Karpas-422 (cell line): ENCODE measurements around the gene FBXL13. TPM values are rescaled to one million over a fixed set of nuclear protein-coding genes. Genes with fewer than 3 reads are reported as not detected.
"Not testable (repeated sequence)": the region's sequence is repeated elsewhere in the genome, so short reads cannot be mapped to it uniquely, and the experiment has no call there.

Experiments
- DNase-seq: peaks from one replicate; pipeline ENCODE4 v3.0.0-alpha.2; 2015
- H2AFZ ChIP-seq: fragments of 200-600 bp; sonication (generic); 2 replicates; pipeline ENCODE4 v1.6.1; 2014; ENCODE audit warnings: antibody characterized with exemption, low read length, mixed read lengths
- H3K27ac ChIP-seq: fragments of 200-600 bp; sonication (generic); 2 replicates; pipeline ENCODE4 v1.5.1; 2014; ENCODE audit warnings: mild to moderate bottlenecking, low read length, moderate library complexity
- H3K27me3 ChIP-seq: fragments of 200-600 bp; sonication (generic); 2 replicates; pipeline ENCODE4 v1.6.1; 2014; ENCODE audit warnings: low read length, mixed read lengths
- H3K36me3 ChIP-seq: fragments of 200-600 bp; sonication (generic); 2 replicates; pipeline ENCODE4 v1.6.1; 2014; ENCODE audit warnings: low read length, mixed read lengths; ENCODE audit not compliant: insufficient read depth
- H3K4me1 ChIP-seq: fragments of 200-600 bp; sonication (generic); 2 replicates; pipeline ENCODE4 v1.6.1; 2014; ENCODE audit warnings: mild to moderate bottlenecking, low read length, mixed read lengths
- H3K4me2 ChIP-seq: fragments of 200-600 bp; sonication (generic); 2 replicates; pipeline ENCODE4 v1.6.1; 2014; ENCODE audit warnings: low read length, low read depth, mild to moderate bottlenecking; ENCODE audit not compliant: poor library complexity, severe bottlenecking
- H3K4me3 ChIP-seq: fragments of 200-600 bp; sonication (generic); 2 replicates; pipeline ENCODE4 v1.5.1; 2014; ENCODE audit warnings: mild to moderate bottlenecking, antibody characterized with exemption, low read length, mixed read lengths
- H3K79me2 ChIP-seq: fragments of 200-600 bp; sonication (generic); 2 replicates; pipeline ENCODE4 v1.6.1; 2014; ENCODE audit warnings: mild to moderate bottlenecking, low read length, mixed read lengths
- H3K9ac ChIP-seq: fragments of 200-600 bp; sonication (generic); 2 replicates; pipeline ENCODE4 v1.6.0; 2014; ENCODE audit warnings: low read length
- H3K9me2 ChIP-seq: fragments of 200-600 bp; sonication (generic), shearing (Covaris generic); replicated peaks from 2 replicates; pipeline ENCODE4 v1.6.0; 2014; ENCODE audit warnings: mild to moderate bottlenecking, low read length, moderate library complexity; ENCODE audit not compliant: insufficient read depth
- H3K9me3 ChIP-seq: fragments of 300-700, 200-600 bp; sonication (generic); 2 replicates; pipeline ENCODE4 v1.6.1; 2014; ENCODE audit warnings: low read length, mixed read lengths
- H4K20me1 ChIP-seq: fragments of 200-600 bp; sonication (generic); 2 replicates; pipeline ENCODE4 v1.6.1; 2014; ENCODE audit warnings: mild to moderate bottlenecking, antibody characterized with exemption, low read length, low read depth; ENCODE audit not compliant: insufficient read depth
- total RNA-seq: library from RNA; depleted of rRNA; stranded (reverse); fragments of >200 nt; shearing (Covaris generic); gene quantifications from 2 replicates; pipeline ENCODE4 v1.2.3, GENCODE V29; 2014; ENCODE audit warnings: low replicate concordance

FBXL13 gene
- total RNA-seq, 1 experiment from 2014 or later, result 4.2 TPM

DNA sequence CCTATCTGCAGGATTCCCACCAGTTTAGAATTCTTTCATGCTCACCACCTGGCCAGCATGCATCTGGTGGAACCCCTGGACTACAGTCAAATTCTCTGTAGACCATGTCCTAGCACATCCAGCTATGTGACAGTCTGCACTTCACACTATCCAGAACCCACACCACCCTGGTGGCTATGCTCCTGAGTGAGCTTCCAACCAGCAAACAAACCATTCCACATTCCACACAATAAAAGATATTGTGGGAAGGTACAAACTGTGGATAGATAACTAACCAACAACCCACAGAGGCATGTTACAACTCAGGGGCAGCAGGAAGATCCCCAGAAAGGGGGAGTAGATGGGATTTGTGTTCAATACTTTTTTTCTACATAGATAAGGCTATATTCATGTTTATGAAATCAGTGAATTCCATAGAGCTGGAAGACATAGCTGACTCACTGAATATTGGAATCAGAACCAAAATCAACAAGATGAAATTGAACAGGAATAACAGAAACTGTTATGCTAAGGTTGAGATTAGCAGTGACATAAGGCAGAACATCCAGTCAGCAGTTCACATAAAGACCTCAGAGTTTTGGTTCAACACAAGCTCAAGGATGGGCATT is 89.3 kb downstream of the FBXL13 start:
- H3K9me3 ChIP-seq, result no peaks in the 10 kb centered on the region
- H3K79me2 ChIP-seq, result no peaks in the 10 kb centered on the region
- no peaks in the 10 kb centered on the region for H3K9me2 ChIP-seq
- no peak overlapping the region for H3K4me2 ChIP-seq
- no peaks in the 10 kb centered on the region for H3K27me3 ChIP-seq
- no peaks in the 10 kb centered on the region for H4K20me1 ChIP-seq
- H3K4me1 ChIP-seq, result no peaks in the 10 kb centered on the region
- no peak overlapping the region for H2AFZ ChIP-seq
- H3K36me3 ChIP-seq, result no peaks in the 10 kb centered on the region
- DNase-seq, result no peak
- H3K9ac ChIP-seq, result no peak overlapping the region
- no peak overlapping the region for H3K27ac ChIP-seq
- H3K4me3 ChIP-seq, result no peak overlapping the region

DNA sequence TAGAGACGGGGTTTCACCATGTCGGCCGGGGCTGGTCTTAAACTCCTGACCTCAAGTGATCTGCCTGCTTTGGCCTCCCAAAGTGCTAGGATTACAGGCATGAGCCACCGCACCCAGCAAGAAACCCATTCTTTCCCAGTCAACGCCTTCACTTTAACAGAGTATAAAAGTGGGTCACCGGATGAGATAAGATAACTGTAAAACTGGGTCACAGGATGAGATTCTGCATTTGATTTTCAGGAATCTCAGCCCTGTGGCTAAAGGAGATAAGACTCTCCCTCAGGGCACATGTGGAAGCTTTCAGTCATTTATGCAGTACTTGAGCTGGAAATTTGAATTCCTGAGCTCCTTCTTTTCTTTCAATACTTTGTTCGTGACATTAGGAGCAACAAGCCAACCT is 91.0 kb downstream of the FBXL13 start:
- no peak overlapping the region for H3K4me3 ChIP-seq
- no peak overlapping the region for H3K27ac ChIP-seq
- no peaks in the 10 kb centered on the region for H3K79me2 ChIP-seq
- DNase-seq, result no peak
- H4K20me1 ChIP-seq, result no peaks in the 10 kb centered on the region
- no peak overlapping the region for H3K9ac ChIP-seq
- no peaks in the 10 kb centered on the region for H3K9me2 ChIP-seq
- H3K9me3 ChIP-seq, result no peaks in the 10 kb centered on the region
- H2AFZ ChIP-seq, result no peak overlapping the region
- no peaks in the 10 kb centered on the region for H3K4me1 ChIP-seq
- no peaks in the 10 kb centered on the region for H3K36me3 ChIP-seq
- H3K27me3 ChIP-seq, result no peaks in the 10 kb centered on the region
- H3K4me2 ChIP-seq, result no peak overlapping the region

- Histone ChIP-seq H3K79me2 (no peaks in the 10 kb centered on the region), H3K27ac (no peak overlapping the region), H3K27me3 (no peaks in the 10 kb centered on the region), H3K4me3 (no peak overlapping the region), H3K9me3 (no peaks in the 10 kb centered on the region), H3K9me2 (no peaks in the 10 kb centered on the region), H4K20me1 (no peaks in the 10 kb centered on the region), H2AFZ (no peak overlapping the region), H3K36me3 (no peaks in the 10 kb centered on the region), H3K4me2 (no peak overlapping the region), H3K4me1 (no peaks in the 10 kb centered on the region), H3K9ac (no peak overlapping the region)
- no peak for DNase-seq
Measured at GRCh38 chr7:102982235-102982634, 92.4 kb downstream of the FBXL13 start.

GRCh38 chr7:102981451-102981850 is 93.1 kb downstream of the FBXL13 start:
- Histone ChIP-seq H3K4me2 (no peak overlapping the region), H3K36me3 (no peaks in the 10 kb centered on the region), H4K20me1 (no peaks in the 10 kb centered on the region), H2AFZ (no peak overlapping the region), H3K9me3 (no peaks in the 10 kb centered on the region), H3K4me3 (no peak overlapping the region), H3K9ac (no peak overlapping the region), H3K4me1 (no peaks in the 10 kb centered on the region), H3K27me3 (no peaks in the 10 kb centered on the region), H3K9me2 (no peaks in the 10 kb centered on the region), H3K79me2 (no peaks in the 10 kb centered on the region), H3K27ac (no peak overlapping the region)
- DNase-seq, result no peak

DNA sequence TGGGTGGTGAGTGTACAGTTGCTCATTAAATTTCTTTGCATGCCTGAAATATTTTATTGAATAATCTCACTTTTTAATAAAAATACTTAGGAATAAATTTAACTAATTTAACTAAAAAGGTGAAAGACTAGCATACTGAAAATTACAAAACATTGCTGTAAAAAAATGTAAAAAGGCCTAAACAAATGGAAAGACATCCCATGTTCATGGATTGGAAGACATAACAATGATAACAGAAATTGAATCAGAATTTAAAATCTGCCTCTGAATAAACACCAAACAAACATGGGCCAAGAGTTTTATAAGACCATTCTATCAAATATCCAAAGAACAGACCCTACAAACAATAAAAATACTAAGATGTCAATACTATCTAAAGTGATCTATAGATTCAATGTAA is 94.9 kb downstream of the FBXL13 start:
- no peak for DNase-seq
- H3K4me1 ChIP-seq, result no peaks in the 10 kb centered on the region
- no peak overlapping the region for H3K27ac ChIP-seq
- no peaks in the 10 kb centered on the region for H4K20me1 ChIP-seq
- H3K4me2 ChIP-seq, result no peak overlapping the region
- no peaks in the 10 kb centered on the region for H3K9me2 ChIP-seq
- H3K4me3 ChIP-seq, result no peak overlapping the region
- H3K79me2 ChIP-seq, result no peaks in the 10 kb centered on the region
- no peaks in the 10 kb centered on the region for H3K9me3 ChIP-seq
- no peak overlapping the region for H3K9ac ChIP-seq
- H3K36me3 ChIP-seq, result no peaks in the 10 kb centered on the region
- no peaks in the 10 kb centered on the region for H3K27me3 ChIP-seq
- H2AFZ ChIP-seq, result no peak overlapping the region

GRCh38 chr7:102978284-102978683 is 96.3 kb downstream of the FBXL13 start:
- Histone ChIP-seq H3K9me2 (no peaks in the 10 kb centered on the region), H3K9me3 (no peaks in the 10 kb centered on the region), H3K9ac (no peak overlapping the region), H3K79me2 (no peaks in the 10 kb centered on the region), H4K20me1 (no peaks in the 10 kb centered on the region), H3K27me3 (no peaks in the 10 kb centered on the region), H3K4me3 (no peak overlapping the region), H3K36me3 (no peaks in the 10 kb centered on the region), H3K27ac (no peak overlapping the region), H3K4me1 (no peaks in the 10 kb centered on the region), H2AFZ (no peak overlapping the region), H3K4me2 (no peak overlapping the region)
- DNase-seq, result no peak

DNA sequence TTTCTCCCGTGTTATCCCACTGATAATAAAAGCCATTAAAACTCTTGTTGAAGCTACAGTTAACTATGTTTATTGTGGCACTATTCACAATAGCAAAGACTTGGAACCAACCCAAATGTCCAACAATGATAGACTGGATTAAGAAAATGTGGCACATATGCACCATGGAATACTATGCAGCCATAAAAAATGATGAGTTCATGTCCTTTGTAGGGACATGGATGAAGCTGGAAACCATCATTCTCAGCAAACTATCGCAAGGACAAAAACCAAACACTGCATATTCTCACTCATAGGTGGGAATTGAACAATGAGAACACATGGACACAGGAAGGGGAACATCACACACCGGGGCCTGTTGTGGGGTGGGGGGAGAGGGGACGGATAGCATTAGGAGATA is 97.0 kb downstream of the FBXL13 start:
- not testable (repeated sequence) for H3K9me2 ChIP-seq, H3K27ac ChIP-seq, H3K4me3 ChIP-seq, H3K27me3 ChIP-seq, H3K4me1 ChIP-seq, H3K9me3 ChIP-seq, H3K79me2 ChIP-seq, H3K36me3 ChIP-seq, H4K20me1 ChIP-seq, H3K4me2 ChIP-seq, H2AFZ ChIP-seq, DNase-seq, H3K9ac ChIP-seq

- H3K9ac ChIP-seq, result no peak overlapping the region
- no peaks in the 10 kb centered on the region for H3K79me2 ChIP-seq
- no peaks in the 10 kb centered on the region for H3K27me3 ChIP-seq
- no peaks in the 10 kb centered on the region for H3K4me1 ChIP-seq
- no peak overlapping the region for H3K4me2 ChIP-seq
- H3K9me3 ChIP-seq, result no peaks in the 10 kb centered on the region
- no peak overlapping the region for H2AFZ ChIP-seq
- no peak overlapping the region for H3K27ac ChIP-seq
- no peaks in the 10 kb centered on the region for H4K20me1 ChIP-seq
- H3K9me2 ChIP-seq, result no peaks in the 10 kb centered on the region
- no peak for DNase-seq
- no peak overlapping the region for H3K4me3 ChIP-seq
- no peaks in the 10 kb centered on the region for H3K36me3 ChIP-seq
Measured at GRCh38 chr7:102976493-102976892, 98.1 kb downstream of the FBXL13 start.

GRCh38 chr7:102975854-102976253 is 98.7 kb downstream of the FBXL13 start:
- DNase-seq, result no peak
- Histone ChIP-seq H3K9ac (no peak overlapping the region), H3K27me3 (no peaks in the 10 kb centered on the region), H3K4me3 (no peak overlapping the region), H3K27ac (no peak overlapping the region), H3K79me2 (no peaks in the 10 kb centered on the region), H3K4me1 (no peaks in the 10 kb centered on the region), H4K20me1 (no peaks in the 10 kb centered on the region), H3K9me3 (no peaks in the 10 kb centered on the region), H3K36me3 (no peaks in the 10 kb centered on the region), H2AFZ (no peak overlapping the region), H3K4me2 (no peak overlapping the region), H3K9me2 (no peaks in the 10 kb centered on the region)
